Astrocyte (in vitro differentiated cells and primary cell): ENCODE results near the gene MTMR1.

Experiments
- CTCF ChIP-seq: IDR thresholded peaks from 2 replicates; pipeline ENCODE4 v1.5.1; 2011; ENCODE audit warnings: low read depth, mild to moderate bottlenecking, inconsistent platforms, low read length, moderate library complexity; ENCODE audit not compliant: insufficient read depth
- EZH2 ChIP-seq: IDR thresholded peaks from 2 replicates; pipeline ENCODE4 v1.6.1; 2012; ENCODE audit warnings: mild to moderate bottlenecking, low read length, inconsistent platforms; ENCODE audit not compliant: insufficient read depth

GRCh38 chrX:150781677-150782076 is 88.5 kb downstream of the MTMR1 start:
- no peak for TF ChIP-seq CTCF
- TF ChIP-seq EZH2, result no peak
